Transverse colon (tissue), 3 donors: ENCODE results near the gene CHGA.
A peak's percentile ranks its signal among the peaks of the same experiment; 100 is the strongest.

Experiments
- CTCF ChIP-seq, 5 experiments: fragments of 200-600 bp in 3 of 5; fragments of 450-650 bp in 2 of 5; sonication (generic) in 3 of 5; IDR thresholded peaks; 1 replicate in 2 of 5; 2 replicates in 3 of 5; pipeline ENCODE4 v1.5.1; 2016 to 2017; ENCODE audit warnings: antibody characterized with exemption in 5 of 5, inconsistent platforms in 3 of 5, mild to moderate bottlenecking in 2 of 5, moderate library complexity in 1 of 5
- POLR2A ChIP-seq: fragments of 450-650 bp; IDR thresholded peaks from one replicate; pipeline ENCODE4 v1.6.1; 2016; ENCODE audit warnings: antibody characterized with exemption, mild to moderate bottlenecking, moderate library complexity

GRCh38 chr14:92973261-92973797 is 50.4 kb downstream of the CHGA start:
- TF ChIP-seq CTCF (IDR thresholded peaks at IDR 0.05), result peak; percentile 61 to 84 (median 76)
- no peak for TF ChIP-seq POLR2A
